Liver (tissue), 9 donors: ENCODE data around the gene FBXO8. TPM values are rescaled to one million over a fixed set of nuclear protein-coding genes. Genes with fewer than 3 reads are reported as not detected.

Experiments used
- DNase-seq: peaks from one replicate; pipeline ENCODE4 v3.0.0-alpha.2; 2017; ENCODE audit warnings: low spot score
- H3K27ac ChIP-seq, 2 donors: one replicate each; pipeline ENCODE4 v1.7.0; 2013; ENCODE audit warnings: inconsistent platforms in 2 of 2, low read length in 2 of 2, control low read depth in 1 of 2, low read depth in 1 of 2, mild to moderate bottlenecking in 1 of 2
- H3K27me3 ChIP-seq, 4 donors: one replicate each; pipeline versions ENCODE4 v1.6.1 to v1.7.0; 2013; ENCODE audit warnings: low read length in 3 of 4, inconsistent platforms in 1 of 4, mild to moderate bottlenecking in 1 of 4, moderate library complexity in 1 of 4; ENCODE audit not compliant: control insufficient read depth in 4 of 4, insufficient read depth in 4 of 4
- H3K36me3 ChIP-seq, 4 donors: one replicate each; pipeline versions ENCODE4 v1.6.1 to v1.7.0; 2013; ENCODE audit warnings: low read length in 3 of 4, mild to moderate bottlenecking in 3 of 4, low read depth in 1 of 4, moderate library complexity in 1 of 4; ENCODE audit not compliant: control insufficient read depth in 4 of 4, insufficient read depth in 3 of 4
- H3K4me1 ChIP-seq, 4 donors: one replicate each; pipeline versions ENCODE4 v1.6.1 to v1.7.0; 2013; ENCODE audit warnings: low read length in 3 of 4, mild to moderate bottlenecking in 3 of 4, moderate library complexity in 1 of 4; ENCODE audit not compliant: control insufficient read depth in 4 of 4, insufficient read depth in 4 of 4
- H3K4me3 ChIP-seq, 3 donors: one replicate each; pipeline versions ENCODE4 v1.6.1 to v1.7.0; 2013; ENCODE audit warnings: low read length in 3 of 3, control low read depth in 1 of 3, low read depth in 1 of 3, mild to moderate bottlenecking in 1 of 3
- H3K9ac ChIP-seq, 2 donors: one replicate each; pipeline ENCODE4 v1.7.0; 2013; ENCODE audit warnings: low read length in 2 of 2, mild to moderate bottlenecking in 2 of 2, moderate library complexity in 2 of 2, control low read depth in 1 of 2, low read depth in 1 of 2
- H3K9me3 ChIP-seq, 4 donors: one replicate each; pipeline versions ENCODE4 v1.6.1 to v1.7.0; 2013; ENCODE audit warnings: low read length in 3 of 4; ENCODE audit not compliant: control insufficient read depth in 4 of 4
- EGR1 ChIP-seq, 2 donors: IDR thresholded peaks; 2 replicates each; pipeline ENCODE4 v1.6.1; 2016 to 2018; ENCODE audit warnings: antibody characterized with exemption in 2 of 2, low read depth in 2 of 2
- FOXA1 ChIP-seq: IDR thresholded peaks from 2 replicates; pipeline ENCODE4 v1.6.1; 2016; ENCODE audit warnings: antibody characterized with exemption
- FOXA2 ChIP-seq: IDR thresholded peaks from 2 replicates; pipeline ENCODE4 v1.6.1; 2016; ENCODE audit warnings: antibody characterized with exemption
- GABPA ChIP-seq, 2 donors: IDR thresholded peaks in 1 of 2; conservative IDR thresholded peaks in 1 of 2; 2 replicates each; pipeline ENCODE4 v1.6.1; 2016; ENCODE audit warnings: antibody characterized with exemption in 2 of 2, mild to moderate bottlenecking in 1 of 2, moderate library complexity in 1 of 2
- HNF4A ChIP-seq, 2 donors: conservative IDR thresholded peaks; 2 replicates each; pipeline ENCODE4 v1.6.1; 2016; ENCODE audit warnings: antibody characterized with exemption in 2 of 2, mild to moderate bottlenecking in 2 of 2
- HNF4G ChIP-seq: IDR thresholded peaks from 2 replicates; pipeline ENCODE4 v1.6.1; 2016; ENCODE audit warnings: antibody characterized with exemption
- JUND ChIP-seq, 2 donors: IDR thresholded peaks; 2 replicates each; pipeline ENCODE4 v1.6.1; 2016; ENCODE audit warnings: antibody characterized with exemption in 2 of 2
- NR2F2 ChIP-seq: IDR thresholded peaks from 2 replicates; pipeline ENCODE4 v1.6.1; 2016; ENCODE audit warnings: antibody characterized with exemption
- RAD21 ChIP-seq, 2 donors: IDR thresholded peaks; 2 replicates each; pipeline ENCODE4 v1.6.1; 2016; ENCODE audit warnings: antibody characterized with exemption in 2 of 2, mild to moderate bottlenecking in 2 of 2
- RXRA ChIP-seq, 2 donors: IDR thresholded peaks; 2 replicates each; pipeline ENCODE4 v1.6.1; 2017 to 2018; ENCODE audit warnings: antibody characterized with exemption in 2 of 2, mild to moderate bottlenecking in 1 of 2
- SP1 ChIP-seq: IDR thresholded peaks from 2 replicates; pipeline ENCODE4 v1.6.1; 2018; ENCODE audit warnings: antibody characterized with exemption, mild to moderate bottlenecking
- TAF1 ChIP-seq: conservative IDR thresholded peaks from 2 replicates; pipeline ENCODE4 v1.6.1; 2016; ENCODE audit warnings: antibody characterized with exemption, mild to moderate bottlenecking
- YY1 ChIP-seq: IDR thresholded peaks from 2 replicates; pipeline ENCODE4 v1.6.1; 2016; ENCODE audit warnings: antibody characterized with exemption, mild to moderate bottlenecking
- WGBS: extraction: QIAGEN DNeasy Blood & Tissue Kit; methylation state at CpG from one replicate; pipeline ENCODE4 v1.1.7; 2013; 5-methylcytosine and 5-hydroxymethylcytosine counted together
- polyA plus RNA-seq, 2 donors: library from polyadenylated mRNA; stranded (reverse) in 1 of 2; unstranded in 1 of 2; fragments of 200-250 nt in 1 of 2; fragments of >200 nt in 1 of 2; fragmentation: Nextera tagmentation in 1 of 2; extraction: Ambion mirVana in 1 of 2; gene quantifications; one replicate each; pipeline versions ENCODE4 v1.2.1 to v1.2.3, GENCODE V29; 2013 to 2015
- total RNA-seq, 2 donors: library from RNA; depleted of rRNA; stranded (reverse); fragments of >200 nt; gene quantifications; one replicate each; pipeline ENCODE4 v1.2.3, GENCODE V29; 2014
- TF ChIP-seq, protein P1 (sequence below): IDR thresholded peaks from 2 replicates; pipeline ENCODE4 v1.6.1; 2016; ENCODE audit warnings: antibody characterized with exemption
- TF ChIP-seq, protein P2 (sequence below): IDR thresholded peaks from 2 replicates; pipeline ENCODE4 v1.6.1; 2016; ENCODE audit warnings: antibody characterized with exemption
- TF ChIP-seq, protein P3 (sequence below): fragments of 150-350 bp; IDR thresholded peaks from 2 replicates; pipeline ENCODE4 v1.5.1; 2017; ENCODE audit warnings: improper control_type of control experiment, low read depth, low read length; ENCODE audit not compliant: missing input control
- TF ChIP-seq, protein P4 (sequence below): IDR thresholded peaks from 2 replicates; pipeline ENCODE4 v1.6.1; 2016; ENCODE audit warnings: antibody characterized with exemption, mild to moderate bottlenecking
- TF ChIP-seq, protein P5 (sequence below): IDR thresholded peaks from 2 replicates; pipeline ENCODE4 v1.6.1; 2016; ENCODE audit warnings: antibody characterized with exemption
- donor health status: healthy.
- donor health status: healthy.
- donor health status: healthy.
- donor health status: healthy.
- donor health status: healthy.

Gene FBXO8
- total and polyA plus RNA-seq, 4 donors: 15.0 to 56.1 (median 35.1) TPM

DNA sequence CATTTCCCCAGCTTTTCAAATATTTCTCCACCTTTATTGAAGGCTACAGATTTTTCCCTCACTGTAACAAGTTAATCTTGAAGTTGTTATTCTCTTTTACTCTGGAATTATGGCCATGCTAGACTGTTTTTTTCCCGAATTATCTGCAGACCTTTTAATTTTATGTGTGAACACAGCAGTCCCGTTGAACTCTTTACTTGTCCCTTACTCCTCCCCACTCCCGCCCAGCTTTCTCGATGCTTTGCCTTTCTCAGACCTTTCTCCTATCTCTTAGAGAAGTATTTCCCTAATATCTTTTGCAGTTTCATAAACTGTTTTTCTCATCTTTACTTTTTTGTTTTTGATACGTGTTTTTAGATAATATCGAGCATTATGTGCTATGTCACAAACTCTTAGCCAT lies 1.0 kb upstream of the FBXO8 start:
- peaks cover 0 to 3% (median 0%) of the 10 kb centered on the region in 4 donors for H3K36me3 ChIP-seq
- H3K27me3 ChIP-seq: no peaks in the 10 kb centered on the region
- no peak for DNase-seq
- peak overlapping the region; percentile 99 to 100 for H3K9ac ChIP-seq
- WGBS: 12% methylated on average over 6 of the region's 6 CpGs
- H3K9me3 ChIP-seq: no peaks in the 10 kb centered on the region
- peak overlapping the region; percentile 68 to 100 (median 75) for H3K4me3 ChIP-seq
- no peak for TF ChIP-seq RAD21 (IDR thresholded peaks at IDR 0.05)
- TF ChIP-seq, protein P1, sequence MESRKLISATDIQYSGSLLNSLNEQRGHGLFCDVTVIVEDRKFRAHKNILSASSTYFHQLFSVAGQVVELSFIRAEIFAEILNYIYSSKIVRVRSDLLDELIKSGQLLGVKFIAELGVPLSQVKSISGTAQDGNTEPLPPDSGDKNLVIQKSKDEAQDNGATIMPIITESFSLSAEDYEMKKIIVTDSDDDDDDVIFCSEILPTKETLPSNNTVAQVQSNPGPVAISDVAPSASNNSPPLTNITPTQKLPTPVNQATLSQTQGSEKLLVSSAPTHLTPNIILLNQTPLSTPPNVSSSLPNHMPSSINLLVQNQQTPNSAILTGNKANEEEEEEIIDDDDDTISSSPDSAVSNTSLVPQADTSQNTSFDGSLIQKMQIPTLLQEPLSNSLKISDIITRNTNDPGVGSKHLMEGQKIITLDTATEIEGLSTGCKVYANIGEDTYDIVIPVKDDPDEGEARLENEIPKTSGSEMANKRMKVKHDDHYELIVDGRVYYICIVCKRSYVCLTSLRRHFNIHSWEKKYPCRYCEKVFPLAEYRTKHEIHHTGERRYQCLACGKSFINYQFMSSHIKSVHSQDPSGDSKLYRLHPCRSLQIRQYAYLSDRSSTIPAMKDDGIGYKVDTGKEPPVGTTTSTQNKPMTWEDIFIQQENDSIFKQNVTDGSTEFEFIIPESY: no peak
- TF ChIP-seq SP1: no peak
- TF ChIP-seq EGR1 (IDR thresholded peaks at IDR 0.05; ENCODE audit: low read depth in 2 of 2): no peak
- no peak for TF ChIP-seq FOXA1
- no peak for TF ChIP-seq RXRA (IDR thresholded peaks at IDR 0.05)
- no peak for TF ChIP-seq YY1
- TF ChIP-seq, protein P2, sequence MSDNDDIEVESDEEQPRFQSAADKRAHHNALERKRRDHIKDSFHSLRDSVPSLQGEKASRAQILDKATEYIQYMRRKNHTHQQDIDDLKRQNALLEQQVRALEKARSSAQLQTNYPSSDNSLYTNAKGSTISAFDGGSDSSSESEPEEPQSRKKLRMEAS: no peak
- TF ChIP-seq GABPA (IDR thresholded peaks at IDR 0.05 in 1 of 2, conservative IDR thresholded peaks at IDR 0.05 in 1 of 2): no peak
- TF ChIP-seq FOXA2: no peak
- peak overlapping the region; percentile 99 for H3K27ac ChIP-seq
- peaks cover 0 to 35% (median 27%) of the 10 kb centered on the region in 4 donors for H3K4me1 ChIP-seq

DNA sequence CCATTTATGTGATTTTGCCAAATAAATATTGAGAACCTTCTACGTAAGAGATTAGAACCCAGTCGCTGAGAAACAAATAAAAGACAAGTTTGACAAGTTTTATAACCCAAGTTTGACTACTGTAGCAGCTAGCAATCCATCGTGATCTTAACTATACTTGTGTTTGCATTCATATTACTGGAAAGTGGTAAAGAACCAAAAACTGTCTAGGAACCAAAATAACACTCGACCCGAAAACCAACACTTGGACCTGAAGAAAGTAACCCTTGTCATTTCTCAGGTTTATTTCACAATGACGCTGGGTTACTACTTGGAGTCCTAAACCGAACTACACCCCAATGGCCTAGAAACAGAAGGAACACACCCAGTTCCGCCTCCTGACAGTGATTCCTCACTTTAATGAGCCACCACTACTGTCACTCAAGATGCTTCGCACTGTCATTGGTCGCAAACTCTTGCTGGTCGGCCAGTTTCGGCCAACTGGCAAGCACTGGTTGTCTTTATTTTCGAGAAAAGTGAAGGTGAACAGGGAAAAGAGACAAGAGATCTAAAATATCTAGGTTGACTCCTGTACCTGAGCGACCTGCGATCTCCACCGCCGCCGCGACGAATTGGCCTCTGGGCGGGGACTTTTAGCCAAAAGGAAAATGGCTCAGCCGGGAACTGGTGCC lies 496 bp downstream of the FBXO8 start:
- peak; percentile 77 for DNase-seq
- no peaks in the 10 kb centered on the region for H3K27me3 ChIP-seq
- peak overlapping the region; percentile 99 for H3K27ac ChIP-seq
- peaks cover 1 to 35% (median 27%) of the 10 kb centered on the region in 4 donors for H3K4me1 ChIP-seq
- H3K9me3 ChIP-seq: no peaks in the 10 kb centered on the region
- WGBS: under 1% methylated on average over 22 of the region's 22 CpGs
- peak overlapping the region; percentile 99 to 100 for H3K9ac ChIP-seq
- H3K4me3 ChIP-seq: peak overlapping the region; percentile 68 to 100 (median 75)
- TF ChIP-seq SP1 (peak; percentile 66), RAD21 (IDR thresholded peaks at IDR 0.05) (peak in 1 of 2 donors; percentile 11), JUND (IDR thresholded peaks at IDR 0.05) (peak; percentile 45 to 73), GABPA (IDR thresholded peaks at IDR 0.05 in 1 of 2, conservative IDR thresholded peaks at IDR 0.05 in 1 of 2) (no peak), FOXA1 (no peak), HNF4A (conservative IDR thresholded peaks at IDR 0.05) (peak in 1 of 2 donors; percentile 47), TAF1 (no peak), YY1 (peak; percentile 69), FOXA2 (no peak), RXRA (IDR thresholded peaks at IDR 0.05) (peak; percentile 24 to 53), NR2F2 (peak; percentile 13), EGR1 (IDR thresholded peaks at IDR 0.05; ENCODE audit: low read depth in 2 of 2) (no peak), HNF4G (peak; percentile 31)
- TF ChIP-seq, protein P2: no peak
- TF ChIP-seq, protein P3, sequence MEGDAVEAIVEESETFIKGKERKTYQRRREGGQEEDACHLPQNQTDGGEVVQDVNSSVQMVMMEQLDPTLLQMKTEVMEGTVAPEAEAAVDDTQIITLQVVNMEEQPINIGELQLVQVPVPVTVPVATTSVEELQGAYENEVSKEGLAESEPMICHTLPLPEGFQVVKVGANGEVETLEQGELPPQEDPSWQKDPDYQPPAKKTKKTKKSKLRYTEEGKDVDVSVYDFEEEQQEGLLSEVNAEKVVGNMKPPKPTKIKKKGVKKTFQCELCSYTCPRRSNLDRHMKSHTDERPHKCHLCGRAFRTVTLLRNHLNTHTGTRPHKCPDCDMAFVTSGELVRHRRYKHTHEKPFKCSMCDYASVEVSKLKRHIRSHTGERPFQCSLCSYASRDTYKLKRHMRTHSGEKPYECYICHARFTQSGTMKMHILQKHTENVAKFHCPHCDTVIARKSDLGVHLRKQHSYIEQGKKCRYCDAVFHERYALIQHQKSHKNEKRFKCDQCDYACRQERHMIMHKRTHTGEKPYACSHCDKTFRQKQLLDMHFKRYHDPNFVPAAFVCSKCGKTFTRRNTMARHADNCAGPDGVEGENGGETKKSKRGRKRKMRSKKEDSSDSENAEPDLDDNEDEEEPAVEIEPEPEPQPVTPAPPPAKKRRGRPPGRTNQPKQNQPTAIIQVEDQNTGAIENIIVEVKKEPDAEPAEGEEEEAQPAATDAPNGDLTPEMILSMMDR: no peak
- TF ChIP-seq, protein P4, sequence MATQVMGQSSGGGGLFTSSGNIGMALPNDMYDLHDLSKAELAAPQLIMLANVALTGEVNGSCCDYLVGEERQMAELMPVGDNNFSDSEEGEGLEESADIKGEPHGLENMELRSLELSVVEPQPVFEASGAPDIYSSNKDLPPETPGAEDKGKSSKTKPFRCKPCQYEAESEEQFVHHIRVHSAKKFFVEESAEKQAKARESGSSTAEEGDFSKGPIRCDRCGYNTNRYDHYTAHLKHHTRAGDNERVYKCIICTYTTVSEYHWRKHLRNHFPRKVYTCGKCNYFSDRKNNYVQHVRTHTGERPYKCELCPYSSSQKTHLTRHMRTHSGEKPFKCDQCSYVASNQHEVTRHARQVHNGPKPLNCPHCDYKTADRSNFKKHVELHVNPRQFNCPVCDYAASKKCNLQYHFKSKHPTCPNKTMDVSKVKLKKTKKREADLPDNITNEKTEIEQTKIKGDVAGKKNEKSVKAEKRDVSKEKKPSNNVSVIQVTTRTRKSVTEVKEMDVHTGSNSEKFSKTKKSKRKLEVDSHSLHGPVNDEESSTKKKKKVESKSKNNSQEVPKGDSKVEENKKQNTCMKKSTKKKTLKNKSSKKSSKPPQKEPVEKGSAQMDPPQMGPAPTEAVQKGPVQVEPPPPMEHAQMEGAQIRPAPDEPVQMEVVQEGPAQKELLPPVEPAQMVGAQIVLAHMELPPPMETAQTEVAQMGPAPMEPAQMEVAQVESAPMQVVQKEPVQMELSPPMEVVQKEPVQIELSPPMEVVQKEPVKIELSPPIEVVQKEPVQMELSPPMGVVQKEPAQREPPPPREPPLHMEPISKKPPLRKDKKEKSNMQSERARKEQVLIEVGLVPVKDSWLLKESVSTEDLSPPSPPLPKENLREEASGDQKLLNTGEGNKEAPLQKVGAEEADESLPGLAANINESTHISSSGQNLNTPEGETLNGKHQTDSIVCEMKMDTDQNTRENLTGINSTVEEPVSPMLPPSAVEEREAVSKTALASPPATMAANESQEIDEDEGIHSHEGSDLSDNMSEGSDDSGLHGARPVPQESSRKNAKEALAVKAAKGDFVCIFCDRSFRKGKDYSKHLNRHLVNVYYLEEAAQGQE: no peak
- TF ChIP-seq, protein P1: no peak
- TF ChIP-seq, protein P5, sequence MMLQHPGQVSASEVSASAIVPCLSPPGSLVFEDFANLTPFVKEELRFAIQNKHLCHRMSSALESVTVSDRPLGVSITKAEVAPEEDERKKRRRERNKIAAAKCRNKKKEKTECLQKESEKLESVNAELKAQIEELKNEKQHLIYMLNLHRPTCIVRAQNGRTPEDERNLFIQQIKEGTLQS: no peak
- peaks cover 0 to 3% (median 0%) of the 10 kb centered on the region in 4 donors for H3K36me3 ChIP-seq
